Stimulated activated CD4-positive, alpha-beta T cell treated with anti-CD3 and anti-CD28 coated beads, TNF-alpha, amount 100 ng/mL, for 24 hours (primary cell): ENCODE data around the gene B3GLCT.
A peak's percentile ranks its signal among the peaks of the same experiment; 100 is the strongest.
"Not testable (repeated sequence)": the region's sequence is repeated elsewhere in the genome, so short reads cannot be mapped to it uniquely, and the experiment has no call there.

Experiments used
- DNase-seq, 3 experiments: peaks; one replicate each; pipeline ENCODE4 v3.0.0-alpha.2; 2020; ENCODE audit warnings: low read depth in 3 of 3

B3GLCT gene

GRCh38 chr13:31199849-31200636 is at the start of gene B3GLCT:
TSS of gene B3GLCT (plus strand) at chr13:31199975. CDS start at chr13:31200085, 110 bp downstream.
- peak; percentile 53 to 71 (median 63) for DNase-seq

- DNase-seq = no peak
Observed at GRCh38 chr13:31150315-31150985, 49.3 kb upstream of the B3GLCT start.

GRCh38 chr13:31151837-31152236 is 47.9 kb upstream of the B3GLCT start:
- DNase-seq = no peak

- no peak for DNase-seq
Observed at GRCh38 chr13:31154939-31155338, 44.8 kb upstream of the B3GLCT start.

GRCh38 chr13:31159306-31159705 is 40.5 kb upstream of the B3GLCT start:
- DNase-seq = no peak

- DNase-seq = peak; percentile 36 to 58 (median 38)
Observed at GRCh38 chr13:31160857-31161556, 38.8 kb upstream of the B3GLCT start.

- DNase-seq = peak; percentile 98 to 99 (median 98)
Observed at GRCh38 chr13:31161557-31162150, 38.1 kb upstream of the B3GLCT start, which contains the start of gene HSPH1. TSS of gene HSPH1 (minus strand) at chr13:31161904. CDS start at chr13:31161582, 322 bp downstream.

- peak; percentile 86 to 93 (median 91) for DNase-seq
Observed at GRCh38 chr13:31162151-31163008, 37.4 kb upstream of the B3GLCT start.

GRCh38 chr13:31166591-31166990 is 33.2 kb upstream of the B3GLCT start:
- DNase-seq = no peak

GRCh38 chr13:31167490-31167889 is 32.3 kb upstream of the B3GLCT start:
- DNase-seq = no peak

- no peak for DNase-seq
Observed at GRCh38 chr13:31168166-31168565, 31.6 kb upstream of the B3GLCT start.

- no peak for DNase-seq
Observed at GRCh38 chr13:31168736-31169135, 31.0 kb upstream of the B3GLCT start.

GRCh38 chr13:31172001-31172400 is 27.8 kb upstream of the B3GLCT start:
- DNase-seq = no peak

GRCh38 chr13:31172535-31172934 is 27.2 kb upstream of the B3GLCT start:
- no peak for DNase-seq

GRCh38 chr13:31174018-31174417 is 25.8 kb upstream of the B3GLCT start:
- DNase-seq = no peak

- DNase-seq = no peak
Observed at GRCh38 chr13:31175847-31176532, 23.8 kb upstream of the B3GLCT start.

GRCh38 chr13:31177813-31178495 is 21.8 kb upstream of the B3GLCT start:
- DNase-seq = not testable (repeated sequence)

GRCh38 chr13:31179241-31179640 is 20.5 kb upstream of the B3GLCT start:
- no peak for DNase-seq

GRCh38 chr13:31179754-31180153 is 20.0 kb upstream of the B3GLCT start:
- DNase-seq = no peak

- no peak for DNase-seq
Observed at GRCh38 chr13:31182987-31183386, 16.8 kb upstream of the B3GLCT start.
